UCSD-AML1 (cell line): ENCODE measurements around the gene KLF13.

Experiments
- DNase-seq: peaks from one replicate; lab custom pipeline; 2025; ENCODE audit not compliant: unreplicated experiment; lab: John Stamatoyannopoulos, UW

The KLF13 gene

GRCh38 chr15:31377030-31377429 lies 50.4 kb downstream of the KLF13 start:
- DNase-seq: no peak

GRCh38 chr15:31378363-31378903 lies 51.8 kb downstream of the KLF13 start:
- no peak for DNase-seq

- no peak for DNase-seq
Measured at GRCh38 chr15:31379042-31379441, 52.4 kb downstream of the KLF13 start.

GRCh38 chr15:31379577-31379976 lies 52.9 kb downstream of the KLF13 start:
- no peak for DNase-seq

GRCh38 chr15:31381801-31382712 lies 55.4 kb downstream of the KLF13 start:
- no peak for DNase-seq

- no peak for DNase-seq
Measured at GRCh38 chr15:31382713-31383045, 56.0 kb downstream of the KLF13 start.

- no peak for DNase-seq
Measured at GRCh38 chr15:31383139-31383538, 56.5 kb downstream of the KLF13 start.

- DNase-seq: no peak
Measured at GRCh38 chr15:31384568-31384967, 57.9 kb downstream of the KLF13 start.

- DNase-seq: no peak
Measured at GRCh38 chr15:31385736-31386135, 59.1 kb downstream of the KLF13 start.

GRCh38 chr15:31387092-31387478 lies 60.5 kb downstream of the KLF13 start:
- DNase-seq: no peak

- no peak for DNase-seq
Measured at GRCh38 chr15:31387479-31388118, 61.0 kb downstream of the KLF13 start.

GRCh38 chr15:31389576-31389975 lies 62.9 kb downstream of the KLF13 start:
- no peak for DNase-seq

GRCh38 chr15:31390029-31390428 lies 63.4 kb downstream of the KLF13 start:
- no peak for DNase-seq

- DNase-seq: no peak
Measured at GRCh38 chr15:31390777-31391486, 64.3 kb downstream of the KLF13 start.

GRCh38 chr15:31391687-31392671 lies 65.3 kb downstream of the KLF13 start:
- peak; percentile 64 for DNase-seq

GRCh38 chr15:31392761-31393401 lies 66.2 kb downstream of the KLF13 start:
- DNase-seq: no peak

- DNase-seq: no peak
Measured at GRCh38 chr15:31393444-31394091, 66.9 kb downstream of the KLF13 start.

GRCh38 chr15:31396881-31397560 lies 70.4 kb downstream of the KLF13 start:
- no peak for DNase-seq
